GM18511 (cell line): ENCODE results near the gene POLE.
A peak's percentile ranks its signal among the peaks of the same experiment; 100 is the strongest.
"Not testable (repeated sequence)": the region's sequence is repeated elsewhere in the genome, so short reads cannot be mapped to it uniquely, and the experiment has no call there.

Source experiments
- ATAC-seq: cut with Tn5 transposase; IDR thresholded peaks from one replicate; pipeline ENCODE4 v1.9.1; 2021; ENCODE audit warnings: mild to moderate bottlenecking, moderate library complexity; ENCODE audit not compliant: unreplicated experiment

POLE gene

DNA sequence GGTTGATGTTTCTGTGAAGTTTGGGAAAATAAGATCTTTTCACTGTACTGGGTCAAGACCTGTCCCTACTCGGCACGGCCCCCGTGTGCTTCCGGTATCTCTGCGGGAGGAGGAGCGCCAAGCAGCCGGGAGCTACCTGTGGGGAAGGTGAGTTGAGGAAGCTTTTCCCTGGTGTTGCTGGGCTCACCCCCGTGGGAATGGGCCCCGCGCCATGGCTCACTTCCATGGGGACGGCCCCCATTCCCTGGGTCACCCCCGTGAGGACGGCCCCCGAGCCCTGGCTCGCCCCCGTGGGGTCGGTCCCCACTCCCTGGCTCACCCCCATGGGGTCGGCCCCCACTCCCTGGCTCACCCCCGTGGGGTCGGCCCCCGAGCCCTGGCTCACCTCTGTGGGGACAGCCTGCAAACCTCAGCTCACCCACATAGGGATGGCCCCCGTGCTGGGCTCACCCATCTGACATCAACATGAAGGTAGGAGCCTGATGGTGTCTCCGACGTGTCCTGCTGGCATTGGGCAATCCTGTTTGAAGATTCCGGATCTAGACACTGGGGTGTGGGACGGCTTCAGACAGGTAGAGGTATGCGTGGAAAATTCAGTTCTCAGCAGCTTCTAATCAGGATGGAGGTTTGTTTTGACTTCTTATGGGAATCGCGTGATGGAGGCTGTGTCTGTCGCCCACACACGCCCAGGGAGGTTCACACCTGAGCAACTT is 85.8 kb downstream of the POLE start:
- no peak for ATAC-seq

DNA sequence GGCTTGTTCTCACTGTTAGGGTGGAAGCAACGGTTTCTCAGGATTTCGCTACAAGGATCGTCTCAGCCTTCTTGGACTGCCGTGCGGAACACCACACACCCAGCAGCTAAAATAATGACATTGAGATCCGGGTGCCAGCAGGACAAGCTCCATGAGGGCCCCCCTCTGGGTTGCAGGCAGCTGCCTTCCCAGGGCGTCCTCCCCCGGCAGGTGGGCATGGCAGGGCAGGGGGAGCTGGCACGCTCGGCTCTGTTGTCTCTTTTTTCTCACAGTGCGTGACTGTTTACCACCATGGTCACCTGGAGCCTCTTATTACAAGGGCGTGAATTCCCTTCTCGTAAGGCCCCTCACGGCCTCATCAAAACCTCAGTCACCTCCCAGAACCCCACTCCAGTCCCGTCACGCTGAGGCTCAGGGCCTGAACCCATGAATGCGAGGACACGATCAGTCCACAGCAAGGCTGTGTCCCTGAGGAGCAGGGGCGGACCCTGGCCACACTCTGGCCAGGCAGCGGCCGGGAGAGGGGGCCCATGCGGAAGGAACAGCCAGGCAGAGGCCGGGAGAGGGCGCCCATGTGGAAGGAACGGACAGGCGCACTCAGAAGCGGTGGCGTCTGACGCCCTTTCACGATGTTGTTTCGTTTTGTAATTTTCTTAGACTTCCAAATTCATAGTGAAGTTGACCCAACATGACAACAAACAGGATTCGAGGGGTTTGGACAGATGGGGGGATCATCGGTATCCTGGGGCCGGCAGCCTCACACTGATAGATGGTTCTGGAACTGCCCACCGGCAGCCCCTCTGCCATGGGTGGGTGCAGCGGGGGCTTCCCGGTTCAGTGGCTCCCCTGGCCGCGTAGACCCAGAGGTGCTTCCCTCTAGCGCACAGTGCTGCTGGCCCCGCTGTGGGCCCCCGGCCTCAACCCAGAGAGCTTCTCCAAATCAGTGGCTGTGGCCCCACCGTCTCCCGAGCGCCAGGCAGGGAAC is 86.8 kb downstream of the POLE start:
- peak; percentile 58 for ATAC-seq

DNA sequence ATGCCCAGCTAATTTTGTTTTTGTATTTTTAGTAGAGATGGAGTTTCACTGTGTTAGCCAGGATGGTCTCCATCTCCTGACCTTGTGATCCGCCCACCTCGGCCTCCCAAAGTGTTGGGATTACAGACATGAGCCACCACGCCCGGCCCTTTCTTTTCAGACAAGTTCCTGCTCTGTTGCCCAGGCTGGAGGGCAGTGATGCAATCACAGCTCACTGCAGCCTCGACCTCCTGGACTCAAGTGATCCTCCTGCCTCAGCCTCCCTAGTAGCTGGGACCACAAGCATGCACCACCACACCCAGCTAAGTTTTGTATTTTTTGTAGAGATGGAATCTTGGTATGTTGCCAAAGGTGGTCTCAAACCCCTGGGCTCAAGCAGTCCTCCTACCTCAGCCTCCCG is 87.6 kb downstream of the POLE start:
- not testable (repeated sequence) for ATAC-seq

DNA sequence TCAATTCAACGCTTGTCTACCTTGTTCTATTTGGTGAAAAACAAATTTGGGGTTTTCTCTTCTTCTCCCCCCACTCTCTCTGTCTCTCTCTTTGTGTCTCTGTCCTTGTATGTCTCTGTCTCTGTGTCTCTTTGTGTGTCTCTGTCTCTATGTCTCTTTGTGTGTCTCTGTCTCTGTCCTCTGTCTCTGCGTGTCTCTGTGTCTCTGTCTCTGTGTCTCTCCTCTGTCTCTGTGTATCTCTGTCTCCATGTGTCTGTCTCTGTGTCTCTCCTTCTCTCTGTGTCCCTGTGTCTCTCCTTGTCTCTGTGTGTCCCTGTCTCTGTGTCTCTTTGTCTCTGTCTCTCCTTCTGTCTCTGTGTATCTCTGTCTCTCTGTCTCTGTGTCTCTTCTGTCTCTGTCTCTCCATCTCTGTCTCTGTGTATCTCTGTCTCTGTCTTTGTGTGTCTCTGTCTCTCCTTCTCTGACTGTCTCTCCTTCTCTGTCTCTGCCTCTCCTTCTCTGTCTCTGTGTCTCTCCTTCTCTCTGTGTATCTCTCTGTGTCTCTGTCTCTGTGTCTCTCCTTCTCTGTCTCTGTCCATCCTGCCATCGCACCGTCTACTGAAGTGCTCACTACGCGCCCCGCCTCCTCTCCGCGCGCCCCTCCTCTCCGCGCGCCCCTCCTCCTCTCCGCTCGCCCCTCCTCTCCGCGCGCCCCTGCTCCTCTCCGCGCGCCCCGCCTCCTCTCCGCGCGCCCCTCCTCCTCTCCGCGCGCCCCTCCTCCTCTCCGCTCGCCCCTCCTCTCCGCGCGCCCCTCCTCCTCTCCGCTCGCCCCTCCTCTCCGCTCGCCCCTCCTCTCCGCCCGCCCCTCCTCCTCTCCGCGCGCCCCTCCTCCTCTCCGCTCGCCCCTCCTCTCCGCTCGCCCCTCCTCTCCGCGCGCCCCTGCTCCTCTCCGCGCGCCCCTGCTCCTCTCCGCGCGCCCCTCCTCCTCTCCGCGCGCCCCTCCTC is 89.5 kb downstream of the POLE start:
- no peak for ATAC-seq

DNA sequence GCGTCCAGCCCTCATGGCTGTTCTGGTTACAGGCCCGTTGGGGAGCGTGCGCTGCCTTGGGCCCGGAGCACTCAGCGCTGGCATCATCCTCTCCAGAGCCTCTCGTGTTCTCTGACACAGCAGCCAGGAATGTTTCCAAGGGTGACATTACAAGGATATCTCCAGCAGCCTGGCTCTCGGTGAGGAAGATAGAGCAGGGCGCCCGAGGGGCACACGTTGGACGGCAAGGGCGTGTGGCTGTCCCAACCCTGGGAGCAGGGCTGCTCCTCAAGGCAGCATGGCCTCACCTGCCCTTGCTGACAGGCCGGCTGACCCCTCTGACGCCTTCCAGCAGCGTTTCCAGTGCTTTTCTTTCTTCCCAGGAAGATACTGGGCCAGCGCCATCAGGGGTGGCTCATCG is 91.1 kb downstream of the POLE start:
- ATAC-seq: no peak

DNA sequence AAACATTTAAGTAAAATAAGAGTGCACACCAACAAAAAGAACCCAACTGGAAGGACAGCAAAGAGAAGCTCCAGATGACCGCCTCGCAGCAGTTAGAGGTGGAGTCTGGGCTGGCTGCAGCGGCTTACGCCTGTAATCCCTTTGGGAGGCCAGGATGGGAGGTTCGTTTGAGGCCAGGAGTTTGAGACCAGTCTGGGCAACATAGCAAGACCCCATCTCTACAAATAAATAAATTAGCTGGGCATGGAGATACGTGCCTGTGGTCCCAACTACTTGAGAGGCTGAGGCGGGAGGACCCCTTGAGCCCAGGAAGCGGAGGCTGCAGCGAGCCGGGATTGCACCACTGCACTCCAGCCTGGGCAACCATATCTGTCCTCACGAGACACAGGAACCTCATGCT is 92.0 kb downstream of the POLE start:
- ATAC-seq: no peak

DNA sequence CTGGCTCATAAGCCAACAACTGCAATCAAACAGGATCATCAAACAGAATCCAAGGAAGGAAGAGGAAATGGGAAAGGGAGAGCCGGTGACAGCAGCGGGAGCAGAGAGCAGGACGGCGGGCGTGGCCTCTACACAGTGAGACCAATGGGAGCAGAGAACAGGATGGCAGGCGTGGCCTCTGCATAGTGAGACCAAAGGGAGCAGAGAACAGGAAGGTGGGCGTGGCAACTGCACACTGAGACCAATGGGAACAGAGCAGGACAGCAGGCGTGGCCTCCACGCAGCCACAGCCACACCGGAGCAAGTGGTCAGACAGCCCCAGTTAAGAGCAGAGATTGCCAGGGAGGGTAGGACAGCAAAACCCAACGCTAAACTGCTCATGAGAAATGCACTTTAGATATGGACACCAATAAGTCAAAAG is 93.2 kb downstream of the POLE start:
- ATAC-seq: no peak

DNA sequence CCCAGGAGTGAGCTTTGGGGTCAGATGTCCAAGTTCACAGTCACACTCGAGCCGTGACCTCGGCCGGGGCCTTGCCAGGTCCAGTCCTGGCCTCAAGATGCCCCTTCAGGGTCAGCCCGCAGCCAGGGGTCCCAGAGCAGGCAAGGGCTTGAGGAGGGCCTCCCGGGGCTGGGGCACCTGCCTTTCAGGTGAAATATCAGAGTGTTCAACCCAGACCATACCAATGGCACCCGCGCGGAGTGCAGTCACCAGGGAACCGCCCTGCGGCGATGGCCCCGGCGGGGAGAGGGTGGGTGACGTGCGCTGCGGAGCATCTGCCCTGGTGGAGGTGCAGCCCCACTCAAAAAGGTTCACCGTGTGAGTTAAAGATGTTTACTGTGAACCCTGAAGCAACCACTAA is 93.6 kb downstream of the POLE start:
- ATAC-seq: no peak

DNA sequence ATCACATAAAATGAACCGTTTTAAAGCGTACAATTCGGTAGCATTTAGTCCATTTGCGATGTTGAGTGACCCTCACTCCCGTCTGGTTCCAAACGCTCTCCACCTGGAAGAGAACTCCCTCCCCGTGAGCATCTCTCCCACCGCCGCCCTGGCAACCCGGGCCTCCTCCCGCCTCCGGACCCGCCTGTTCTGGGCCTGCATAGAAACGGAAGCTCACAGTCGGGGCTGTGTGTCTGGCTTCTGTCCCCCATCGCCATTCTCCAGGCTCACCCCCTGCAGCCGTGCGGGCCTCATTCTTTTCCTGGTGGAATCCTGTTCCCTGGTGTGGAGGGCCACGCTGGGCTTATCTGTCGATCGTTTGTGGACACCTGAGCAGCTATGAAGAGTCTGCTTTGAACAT is 94.1 kb downstream of the POLE start:
- no peak for ATAC-seq

DNA sequence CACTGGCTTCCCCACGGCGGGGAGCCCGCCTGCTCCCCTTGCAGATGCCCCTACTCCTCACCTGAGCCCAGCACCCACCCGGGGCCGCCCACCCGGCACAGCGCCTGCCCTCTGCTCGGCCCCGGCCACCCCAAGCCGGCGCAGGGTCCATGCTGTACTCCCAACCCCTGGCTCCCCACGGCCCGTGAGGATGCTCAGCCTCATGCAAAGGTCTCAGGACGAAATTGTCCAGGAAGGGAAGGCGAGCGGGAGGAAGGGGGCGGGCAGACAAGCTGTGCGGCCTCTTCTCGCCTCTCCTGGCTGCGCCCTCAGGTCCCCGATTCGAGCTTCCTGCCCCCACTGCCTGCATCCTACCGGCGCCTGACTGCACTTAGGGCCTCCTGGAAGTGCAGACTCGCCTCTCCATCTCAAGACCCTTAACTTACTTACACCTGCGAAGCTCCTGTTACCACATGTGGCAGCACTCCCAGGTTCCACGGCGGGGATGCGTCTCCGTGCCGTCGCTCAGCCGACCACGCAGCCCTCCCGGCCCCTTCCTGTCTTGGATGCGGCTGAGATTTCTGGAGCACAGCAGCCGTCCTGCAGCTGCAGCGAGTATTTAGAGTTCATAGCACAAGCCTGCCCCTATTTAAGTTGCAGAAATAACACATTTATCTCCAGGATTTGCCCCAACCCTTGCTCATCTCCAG is 94.7 kb downstream of the POLE start:
- ATAC-seq: no peak

DNA sequence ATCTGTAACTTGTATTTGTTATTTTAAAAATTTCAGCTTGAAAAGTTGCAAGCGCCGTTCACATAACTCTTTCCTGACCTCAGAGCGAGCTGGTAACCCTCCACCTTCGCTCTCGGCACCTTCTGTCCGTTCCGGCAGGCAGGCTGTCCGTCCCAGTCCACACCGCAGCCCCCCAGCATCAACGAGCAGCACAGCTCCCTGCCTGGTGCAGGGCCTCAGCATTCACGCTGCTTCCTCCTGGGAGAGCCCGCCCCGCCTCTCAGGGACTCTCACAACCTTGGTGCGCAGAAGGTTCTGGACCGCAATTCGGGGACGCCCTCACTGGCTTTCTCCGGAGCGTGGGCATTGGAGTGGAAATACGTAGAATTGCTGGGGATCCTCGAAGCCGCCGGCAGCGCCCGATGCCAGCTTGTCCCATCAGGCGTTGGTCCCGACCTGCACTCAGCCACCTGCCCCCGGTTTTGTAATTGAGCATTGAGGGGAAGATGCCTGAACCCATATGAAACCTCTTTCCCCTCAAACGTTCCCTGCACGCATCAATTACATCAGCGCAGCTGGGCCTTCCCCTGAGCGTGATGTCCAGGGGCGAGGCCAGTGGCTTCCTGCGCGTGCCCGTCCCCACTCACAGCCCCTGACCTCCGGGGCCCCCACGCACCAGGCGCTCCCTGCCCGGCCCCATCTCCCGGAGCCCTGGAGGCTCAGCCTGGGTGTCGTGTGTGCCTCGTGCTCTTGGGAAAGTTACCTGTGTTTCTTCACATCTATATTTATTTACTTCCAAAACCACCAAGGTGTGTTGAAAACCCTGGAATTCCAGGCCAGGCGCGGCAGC is 95.8 kb downstream of the POLE start:
- no peak for ATAC-seq

DNA sequence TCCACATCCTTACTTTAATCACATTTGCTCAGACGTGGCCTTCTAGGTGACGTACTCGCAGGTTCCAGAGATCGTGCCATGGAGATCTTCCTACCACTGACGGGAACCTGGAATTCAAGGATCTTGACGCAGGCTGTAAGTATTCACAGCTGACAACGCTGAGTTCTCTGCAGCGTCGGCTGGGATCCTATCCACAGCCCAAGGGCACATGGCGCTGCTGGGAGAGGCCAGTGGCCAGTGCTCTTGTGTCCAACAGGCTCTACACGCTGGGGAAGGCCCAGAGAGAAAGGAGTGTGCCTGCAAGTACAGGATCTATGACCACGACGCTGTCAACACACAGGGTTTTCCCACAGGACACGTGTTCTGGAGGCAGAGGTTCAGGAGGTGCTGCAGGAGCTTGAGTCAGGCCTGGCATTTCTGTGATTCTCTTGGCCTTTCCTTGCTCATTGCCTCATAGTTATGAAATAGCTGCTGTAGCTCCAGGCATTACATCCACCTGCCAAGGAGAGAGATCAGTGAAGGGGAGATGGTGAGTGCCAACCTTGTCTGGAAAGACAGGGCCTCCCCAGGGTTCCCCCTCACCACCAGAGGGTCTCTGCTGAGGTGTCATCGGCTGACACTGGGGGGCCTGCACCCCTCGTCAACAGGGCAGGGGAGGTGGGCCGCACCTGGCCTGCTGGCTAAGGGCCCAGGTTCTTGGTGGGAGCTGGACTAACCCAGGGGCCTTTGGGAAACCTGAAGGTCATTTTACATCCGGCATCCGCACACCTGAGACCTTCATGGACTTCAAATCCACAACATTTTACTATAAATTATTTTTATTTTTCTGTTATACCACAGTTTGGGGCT is 98.1 kb downstream of the POLE start:
- ATAC-seq: no peak

DNA sequence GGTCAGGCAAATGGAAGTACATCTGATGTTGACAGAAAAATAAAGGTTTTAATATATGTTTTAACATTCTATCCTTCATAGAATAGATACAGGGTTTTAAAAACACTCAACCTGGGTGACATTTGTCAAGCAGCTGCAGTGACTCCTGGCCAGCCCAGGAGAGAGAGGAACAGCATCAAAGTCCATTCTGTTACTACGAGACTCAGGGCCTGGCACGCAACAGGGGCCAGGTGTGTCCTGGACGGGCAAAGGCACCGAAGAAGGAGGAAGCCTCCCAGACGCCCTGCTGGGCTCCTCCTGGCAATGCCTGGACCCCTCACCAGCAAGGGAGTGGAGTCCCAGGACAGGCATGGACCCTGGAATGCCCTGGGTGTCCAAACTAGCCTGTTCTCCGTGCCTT is 98.8 kb downstream of the POLE start:
- ATAC-seq: no peak

DNA sequence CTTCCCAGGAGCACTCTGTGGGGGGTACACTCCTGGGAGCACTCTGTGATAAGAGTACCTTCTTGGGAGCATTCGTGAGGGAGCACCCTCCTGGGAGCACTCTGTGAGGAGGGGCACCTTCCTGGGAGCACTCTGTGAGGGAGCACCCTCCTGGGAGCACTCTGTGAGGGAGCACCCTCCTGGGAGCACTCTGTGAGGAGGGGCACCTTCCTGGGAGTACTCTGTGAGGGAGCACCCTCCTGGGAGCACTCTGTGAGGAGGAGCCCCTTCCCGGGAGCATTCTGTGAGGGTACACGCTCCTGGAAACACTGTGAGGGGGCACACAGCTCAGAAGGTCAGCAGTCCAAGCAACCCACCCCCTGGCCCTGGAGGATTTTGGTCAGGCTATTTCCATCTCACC is 99.4 kb downstream of the POLE start:
- ATAC-seq: no peak

DNA sequence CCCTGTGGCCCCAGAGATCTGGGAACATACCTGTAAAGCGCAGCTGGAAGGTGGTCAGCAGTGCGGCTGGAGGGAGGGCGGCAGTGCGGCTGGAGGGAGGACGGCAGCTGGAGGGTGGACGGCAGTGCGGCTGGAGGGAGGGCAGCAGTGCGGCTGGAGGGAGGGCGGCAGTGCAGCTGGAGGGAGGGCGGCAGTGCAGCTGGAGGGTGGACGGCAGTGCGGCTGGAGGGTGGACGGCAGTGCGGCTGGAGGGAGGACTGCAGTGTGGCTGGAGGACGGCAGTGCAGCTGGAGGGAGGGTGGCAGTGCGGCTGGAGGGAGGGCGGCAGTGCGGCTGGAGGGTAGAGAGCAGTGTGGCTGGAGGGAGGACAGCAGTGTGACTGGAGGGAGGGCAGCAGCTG is 100.2 kb downstream of the POLE start:
- no peak for ATAC-seq

DNA sequence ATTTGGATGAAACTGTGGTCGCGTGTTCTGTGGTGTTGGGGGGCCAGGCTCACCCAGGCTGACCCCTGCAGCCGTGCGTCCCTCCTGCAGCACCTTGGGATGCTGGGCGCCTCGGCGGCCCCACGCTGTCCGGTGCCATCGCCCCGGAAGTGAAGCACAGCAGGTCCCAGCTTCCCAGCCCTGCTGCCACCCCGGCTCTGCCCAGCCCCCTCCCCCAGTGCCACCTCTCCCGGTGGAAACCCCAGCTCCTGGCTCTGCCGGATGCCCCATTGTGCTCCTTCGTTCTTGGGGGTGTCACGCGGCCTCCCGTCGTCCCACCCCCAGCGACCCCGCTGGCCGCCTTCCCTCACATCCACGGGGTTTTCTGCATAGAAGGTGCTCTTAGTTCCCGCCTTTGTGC is 102.0 kb downstream of the POLE start:
- ATAC-seq: no peak

DNA sequence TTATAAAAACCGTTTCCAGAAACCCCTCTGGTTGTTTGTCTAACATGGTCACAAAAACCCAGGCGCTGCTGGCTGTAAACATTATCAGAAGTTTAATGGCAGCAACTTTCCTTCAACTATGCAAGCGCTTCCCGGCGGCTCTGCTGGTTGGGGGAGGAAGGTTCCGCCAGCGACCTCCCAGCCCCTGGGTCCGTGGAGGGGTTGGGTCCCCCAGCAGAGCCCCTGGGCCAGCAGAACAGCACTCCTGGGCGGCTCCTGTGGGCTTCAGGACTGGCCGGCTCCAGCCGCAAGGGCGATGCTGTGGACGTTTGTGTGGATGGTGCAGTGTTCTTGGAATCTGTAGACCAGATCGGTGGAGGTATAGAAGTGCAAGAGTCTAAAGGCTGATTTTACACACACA is 102.7 kb downstream of the POLE start:
- no peak for ATAC-seq

DNA sequence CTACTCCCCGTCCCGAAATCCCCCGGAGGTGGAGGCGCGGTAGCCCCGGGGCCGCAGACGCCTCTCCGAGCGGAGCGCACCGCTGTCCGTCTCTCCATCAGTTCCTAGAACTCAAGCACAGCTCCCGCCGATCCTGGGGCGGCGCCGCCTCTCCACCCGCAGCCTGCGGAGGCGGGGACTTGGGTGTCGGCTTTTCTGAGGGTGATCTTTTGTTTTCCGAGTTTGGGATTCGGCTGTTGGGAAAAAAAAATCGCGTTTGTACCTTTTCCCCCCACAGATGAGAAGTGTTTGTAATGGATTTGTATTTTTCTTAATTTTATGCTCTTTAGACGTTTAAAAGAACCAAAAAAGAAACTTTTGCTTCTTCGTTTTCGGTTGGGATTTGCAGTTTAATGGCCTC is 103.4 kb downstream of the POLE start:
- no peak for ATAC-seq

DNA sequence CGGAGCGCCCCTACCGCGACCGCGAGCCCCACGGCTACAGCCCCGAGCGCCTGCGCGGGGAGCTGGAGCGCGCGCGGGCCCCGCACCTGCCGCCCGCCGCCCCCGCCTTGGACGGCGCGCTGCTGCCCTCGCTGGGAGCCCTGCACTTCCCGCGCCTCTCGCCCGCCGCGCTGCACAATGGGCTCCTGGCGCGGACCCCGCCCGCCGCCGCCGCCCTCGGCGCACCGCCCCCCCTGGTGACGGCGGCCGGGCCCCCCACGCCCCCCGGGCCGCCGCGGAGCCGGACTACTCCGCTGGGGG is 103.8 kb downstream of the POLE start:
- no peak for ATAC-seq
